ENCODE measurements around the gene PAX2.
"Not testable (repeated sequence)": the region's sequence is repeated elsewhere in the genome, so short reads cannot be mapped to it uniquely, and the experiment has no call there.

Gene PAX2

DNA sequence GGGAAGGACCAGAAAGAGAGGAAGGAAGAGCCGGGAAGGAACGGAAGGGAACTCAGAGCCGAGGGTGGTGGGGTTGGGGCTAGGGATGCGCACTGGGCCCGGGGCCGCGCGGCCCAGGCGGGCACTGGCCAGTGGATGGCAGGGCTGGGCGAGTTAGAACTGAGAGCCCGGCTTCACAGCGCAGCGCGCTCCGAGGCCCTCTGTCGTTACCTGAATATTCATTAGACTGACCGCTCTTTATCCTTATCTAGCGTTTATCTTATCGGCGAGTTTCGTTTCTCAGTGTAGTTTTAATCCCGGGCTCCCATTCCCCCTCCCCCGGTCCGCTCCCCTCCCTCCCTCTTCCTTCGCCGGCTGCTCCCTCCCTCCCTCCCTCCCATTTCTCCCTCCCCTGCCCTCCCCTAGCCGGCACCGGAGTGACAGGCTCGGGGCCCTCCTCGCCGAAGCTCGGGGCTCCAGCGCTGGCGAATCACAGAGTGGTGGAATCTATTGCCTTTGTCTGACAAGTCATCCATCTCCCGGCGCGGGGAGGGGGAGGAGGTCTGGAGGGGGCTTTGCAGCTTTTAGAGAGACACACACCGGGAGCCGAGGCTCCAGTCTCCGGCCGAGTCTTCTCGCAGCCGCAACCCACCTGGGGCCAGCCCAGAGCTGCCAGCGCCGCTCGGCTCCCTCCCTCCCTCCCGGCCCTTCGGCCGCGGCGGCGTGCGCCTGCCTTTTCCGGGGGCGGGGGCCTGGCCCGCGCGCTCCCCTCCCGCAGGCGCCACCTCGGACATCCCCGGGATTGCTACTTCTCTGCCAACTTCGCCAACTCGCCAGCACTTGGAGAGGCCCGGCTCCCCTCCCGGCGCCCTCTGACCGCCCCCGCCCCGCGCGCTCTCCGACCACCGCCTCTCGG lies at the start of gene PAX2:
TSS of gene PAX2 (plus strand) at position 596 of the 895 bp plus-strand sequence. CDS start 679 bp downstream, outside the sequence.
- H3K4me1 Mint-ChIP-seq (ENCODE audit: low read depth) = peaks cover 23% of the 10 kb centered on the region

GRCh38 chr10:100696477-100696901 lies 48.9 kb upstream of the PAX2 start:
- no peak overlapping the region for H3K4me3 Mint-ChIP-seq
- no peaks in the 10 kb centered on the region for H3K4me1 Mint-ChIP-seq (ENCODE audit: low read depth)
- H3K9me3 Mint-ChIP-seq = no peaks in the 10 kb centered on the region
- H3K27ac Mint-ChIP-seq = no peak overlapping the region
- peaks cover 24% of the 10 kb centered on the region for H3K27me3 Mint-ChIP-seq
- H3K36me3 Mint-ChIP-seq (ENCODE audit: low read depth) = no peaks in the 10 kb centered on the region
- intact Hi-C loops (cut with micrococcal nuclease) = no loop called here

More for the DNA sequence above, at the start of gene PAX2:
- Mint-ChIP-seq H3K9me3 (no peaks in the 10 kb centered on the region), H3K27me3 (peaks cover 91% of the 10 kb centered on the region), H3K4me3 (no peak within 1 kb of the TSS), H3K27ac (no peak within 1 kb of the TSS), H3K36me3 (ENCODE audit: low read depth) (no peaks in the 10 kb centered on the region)
- intact Hi-C loops (cut with micrococcal nuclease) = no loop called here

GRCh38 chr10:100697070-100697469 lies 48.3 kb upstream of the PAX2 start:
- H3K4me1 Mint-ChIP-seq (ENCODE audit: low read depth) = no peaks in the 10 kb centered on the region
- peaks cover 22% of the 10 kb centered on the region for H3K27me3 Mint-ChIP-seq
- intact Hi-C loops (cut with micrococcal nuclease) = no loop called here
- H3K4me3 Mint-ChIP-seq = no peak overlapping the region
- H3K9me3 Mint-ChIP-seq = no peaks in the 10 kb centered on the region
- no peaks in the 10 kb centered on the region for H3K36me3 Mint-ChIP-seq (ENCODE audit: low read depth)
- H3K27ac Mint-ChIP-seq = no peak overlapping the region

GRCh38 chr10:100697631-100698030 lies 47.8 kb upstream of the PAX2 start:
- Mint-ChIP-seq H3K4me1 (ENCODE audit: low read depth) (no peaks in the 10 kb centered on the region), H3K36me3 (ENCODE audit: low read depth) (no peaks in the 10 kb centered on the region), H3K4me3 (no peak overlapping the region), H3K9me3 (no peaks in the 10 kb centered on the region), H3K27ac (no peak overlapping the region), H3K27me3 (peaks cover 18% of the 10 kb centered on the region)
- intact Hi-C loops (cut with micrococcal nuclease) = no loop called here

GRCh38 chr10:100701704-100702103 lies 43.7 kb upstream of the PAX2 start:
- H3K9me3 Mint-ChIP-seq; intact Hi-C loops (cut with micrococcal nuclease); H3K27ac Mint-ChIP-seq; H3K4me1 Mint-ChIP-seq (ENCODE audit: low read depth); H3K36me3 Mint-ChIP-seq (ENCODE audit: low read depth); H3K4me3 Mint-ChIP-seq: not testable (repeated sequence)
- peaks cover 30% of the 10 kb centered on the region for H3K27me3 Mint-ChIP-seq

- no peak overlapping the region for H3K4me3 Mint-ChIP-seq
- intact Hi-C loops (cut with micrococcal nuclease) = no loop called here
- no peaks in the 10 kb centered on the region for H3K4me1 Mint-ChIP-seq (ENCODE audit: low read depth)
- H3K27me3 Mint-ChIP-seq = peaks cover 46% of the 10 kb centered on the region
- no peak overlapping the region for H3K27ac Mint-ChIP-seq
- no peaks in the 10 kb centered on the region for H3K36me3 Mint-ChIP-seq (ENCODE audit: low read depth)
- no peaks in the 10 kb centered on the region for H3K9me3 Mint-ChIP-seq
These were observed 40.2 kb upstream of the PAX2 start for GRCh38 chr10:100705139-100705538.

GRCh38 chr10:100707261-100707848 lies 38.0 kb upstream of the PAX2 start:
- Mint-ChIP-seq H3K27me3 (peaks cover 68% of the 10 kb centered on the region), H3K9me3 (no peaks in the 10 kb centered on the region), H3K36me3 (ENCODE audit: low read depth) (no peaks in the 10 kb centered on the region), H3K4me3 (no peak overlapping the region), H3K4me1 (ENCODE audit: low read depth) (no peaks in the 10 kb centered on the region), H3K27ac (no peak overlapping the region)
- intact Hi-C loops (cut with micrococcal nuclease) = no loop called here

DNA sequence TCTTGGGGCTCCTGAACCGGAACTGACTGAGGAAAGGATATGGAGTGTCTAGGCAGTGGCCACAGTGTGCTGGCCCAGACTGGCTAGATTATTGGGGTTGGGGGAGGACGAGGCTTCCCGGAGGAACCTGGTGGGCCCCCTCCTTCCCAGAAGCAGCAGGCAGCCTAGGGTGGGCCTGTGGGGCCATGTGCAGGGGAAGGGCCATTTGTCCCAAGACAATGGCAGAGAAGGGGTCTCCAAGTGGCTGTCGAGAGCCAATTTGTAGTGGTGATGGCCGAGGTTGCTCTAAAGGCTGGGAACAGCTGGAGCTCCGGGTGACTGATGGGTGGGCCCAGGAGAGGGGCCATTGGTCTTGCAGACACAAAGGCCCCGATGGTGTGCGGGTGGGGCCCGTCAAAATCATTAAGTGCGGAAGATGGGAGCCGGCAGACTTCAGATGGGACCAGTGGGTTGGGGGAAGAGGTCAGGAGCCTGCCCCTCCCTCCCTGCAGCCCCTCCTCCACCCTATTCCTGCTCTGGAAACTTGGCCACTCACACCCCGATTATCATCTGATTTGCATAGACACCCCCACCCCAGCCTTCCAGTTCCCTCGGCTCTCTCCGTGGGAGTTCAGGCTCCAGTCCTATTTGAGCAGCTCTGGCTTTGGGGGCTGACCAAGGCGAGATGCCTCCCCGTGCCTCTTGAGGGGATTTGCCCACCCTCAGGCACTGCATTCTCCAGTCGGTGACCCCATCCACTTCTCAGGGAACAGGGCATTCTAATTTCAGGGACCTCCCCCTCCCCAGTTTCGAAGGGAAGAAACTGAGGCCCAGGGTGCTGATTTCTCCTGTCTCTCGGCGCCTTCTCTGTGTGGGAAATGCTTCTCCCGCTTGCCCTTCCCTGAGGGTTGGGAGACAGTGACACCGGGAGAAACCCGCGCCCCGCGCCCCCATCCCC lies 36.0 kb upstream of the PAX2 start:
- intact Hi-C loops (cut with micrococcal nuclease) = no loop called here
- H3K4me1 Mint-ChIP-seq (ENCODE audit: low read depth) = no peaks in the 10 kb centered on the region
- H3K27ac Mint-ChIP-seq = no peak overlapping the region
- no peaks in the 10 kb centered on the region for H3K9me3 Mint-ChIP-seq
- H3K27me3 Mint-ChIP-seq = peaks cover 86% of the 10 kb centered on the region
- H3K4me3 Mint-ChIP-seq = no peak overlapping the region
- H3K36me3 Mint-ChIP-seq (ENCODE audit: low read depth) = no peaks in the 10 kb centered on the region

- intact Hi-C loops (cut with micrococcal nuclease) = no loop called here
- H3K4me3 Mint-ChIP-seq = no peak overlapping the region
- H3K27me3 Mint-ChIP-seq = peaks cover 91% of the 10 kb centered on the region
- no peak overlapping the region for H3K27ac Mint-ChIP-seq
- no peaks in the 10 kb centered on the region for H3K36me3 Mint-ChIP-seq (ENCODE audit: low read depth)
- peaks cover 4% of the 10 kb centered on the region for H3K4me1 Mint-ChIP-seq (ENCODE audit: low read depth)
- no peaks in the 10 kb centered on the region for H3K9me3 Mint-ChIP-seq
These were observed 35.1 kb upstream of the PAX2 start for GRCh38 chr10:100710151-100710871.

DNA sequence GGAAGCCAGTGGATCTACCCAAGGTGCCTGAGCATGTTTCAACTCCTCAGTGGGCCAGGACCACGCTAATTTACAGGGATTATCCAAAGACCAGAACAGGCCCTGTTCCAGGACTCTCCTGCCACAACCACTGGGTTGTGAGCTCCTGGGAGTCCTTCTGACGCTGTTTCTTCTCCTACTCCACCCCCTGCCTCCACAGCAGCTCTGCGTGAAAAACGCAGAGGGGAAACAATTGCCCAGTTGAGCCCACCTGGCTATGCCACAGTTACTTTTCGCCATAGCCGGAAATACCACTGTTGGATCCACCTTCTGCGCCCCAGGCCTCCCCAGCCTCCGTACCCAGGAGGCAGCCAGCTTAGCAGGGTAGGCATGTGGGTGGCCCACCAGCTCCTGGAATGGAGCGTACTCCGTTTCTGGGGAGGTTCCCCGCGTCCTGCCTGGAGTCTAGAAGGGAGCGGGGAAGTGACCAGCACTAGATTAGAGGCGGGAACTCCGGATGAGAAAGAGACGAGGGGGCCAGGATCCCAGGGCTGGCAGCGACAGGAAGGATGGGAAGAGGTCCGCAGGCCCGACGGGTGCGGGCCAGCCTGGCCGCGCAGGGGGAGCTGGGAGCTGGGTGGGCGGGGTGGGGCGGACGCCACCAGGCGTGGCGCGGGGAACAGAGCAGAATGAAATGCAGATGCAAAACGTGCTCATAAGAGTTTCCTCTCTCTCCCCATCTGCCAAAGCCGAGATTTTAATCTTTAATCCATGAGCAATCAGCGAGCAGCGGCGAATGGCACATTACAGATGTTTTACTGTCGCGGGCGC lies 32.1 kb upstream of the PAX2 start:
- Mint-ChIP-seq H3K27ac (no peak overlapping the region), H3K36me3 (ENCODE audit: low read depth) (no peaks in the 10 kb centered on the region), H3K4me1 (ENCODE audit: low read depth) (peaks cover 6% of the 10 kb centered on the region), H3K9me3 (no peaks in the 10 kb centered on the region), H3K27me3 (peaks cover 93% of the 10 kb centered on the region), H3K4me3 (no peak overlapping the region)
- intact Hi-C loops (cut with micrococcal nuclease) = no loop called here

GRCh38 chr10:100713859-100714565 lies 31.4 kb upstream of the PAX2 start:
- H3K27ac Mint-ChIP-seq = no peak overlapping the region
- no peak overlapping the region for H3K4me3 Mint-ChIP-seq
- peaks cover 6% of the 10 kb centered on the region for H3K4me1 Mint-ChIP-seq (ENCODE audit: low read depth)
- intact Hi-C loops (cut with micrococcal nuclease) = no loop called here
- no peaks in the 10 kb centered on the region for H3K9me3 Mint-ChIP-seq
- peaks cover 93% of the 10 kb centered on the region for H3K27me3 Mint-ChIP-seq
- H3K36me3 Mint-ChIP-seq (ENCODE audit: low read depth) = no peaks in the 10 kb centered on the region

DNA sequence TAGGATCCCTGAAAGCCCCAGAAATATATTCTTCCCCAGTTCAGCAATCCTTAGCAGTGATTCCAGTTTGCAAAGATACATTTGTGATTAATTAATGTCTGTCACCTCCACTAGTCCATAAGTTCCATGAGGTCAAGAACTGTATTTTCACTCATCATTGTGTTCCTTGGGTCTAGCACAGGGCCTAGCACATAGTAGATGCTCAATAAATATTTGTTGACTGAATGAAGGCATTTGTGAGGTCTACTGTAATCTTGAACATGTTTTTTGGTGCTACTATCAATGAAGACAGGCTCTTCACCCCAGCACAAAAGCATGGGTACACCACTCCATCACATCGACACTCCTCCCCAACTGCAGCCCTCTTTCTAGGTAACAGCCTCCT lies 30.8 kb upstream of the PAX2 start:
- no peak overlapping the region for H3K4me3 Mint-ChIP-seq
- H3K27ac Mint-ChIP-seq = no peak overlapping the region
- intact Hi-C loops (cut with micrococcal nuclease) = no loop called here
- peaks cover 92% of the 10 kb centered on the region for H3K27me3 Mint-ChIP-seq
- peaks cover 6% of the 10 kb centered on the region for H3K4me1 Mint-ChIP-seq (ENCODE audit: low read depth)
- H3K36me3 Mint-ChIP-seq (ENCODE audit: low read depth) = no peaks in the 10 kb centered on the region
- H3K9me3 Mint-ChIP-seq = no peaks in the 10 kb centered on the region
